Smooth muscle cell (in vitro differentiated cells): ENCODE data around the gene RBM22. TPM values are rescaled to one million over a fixed set of nuclear protein-coding genes. Genes with fewer than 3 reads are reported as not detected.

Source experiments
- DNase-seq: peaks from one replicate; lab custom pipeline; 2025; ENCODE audit not compliant: unreplicated experiment; lab: John Stamatoyannopoulos, UW
- H2AFZ ChIP-seq: fragments of 200-600 bp; sonication (generic); 2 replicates; pipeline ENCODE4 v1.6.0; 2016; ENCODE audit warnings: antibody characterized with exemption, low read depth, mild to moderate bottlenecking
- H3F3A ChIP-seq: fragments of 200-600 bp; sonication (generic); 2 replicates; pipeline ENCODE4 v1.6.0; 2017; ENCODE audit warnings: antibody characterized with exemption, low read depth
- H3K27ac ChIP-seq: fragments of 200-600 bp; sonication (generic); 2 replicates; pipeline ENCODE4 v1.5.1; 2016; ENCODE audit warnings: low read depth, mild to moderate bottlenecking
- H3K27me3 ChIP-seq: fragments of 200-600 bp; sonication (generic); 2 replicates; pipeline ENCODE4 v1.6.1; 2016; ENCODE audit warnings: low read depth, mild to moderate bottlenecking
- H3K36me3 ChIP-seq: fragments of 200-600 bp; sonication (generic); 2 replicates; pipeline ENCODE4 v1.5.1; 2016; ENCODE audit warnings: low read depth
- H3K4me1 ChIP-seq: fragments of 200-600 bp; sonication (generic); 2 replicates; pipeline ENCODE4 v1.5.1; 2016; ENCODE audit warnings: low read depth
- H3K4me2 ChIP-seq: fragments of 200-600 bp; sonication (generic); 2 replicates; pipeline ENCODE4 v1.6.0; 2016; ENCODE audit warnings: mild to moderate bottlenecking
- H3K4me3 ChIP-seq: fragments of 200-600 bp; sonication (generic); 2 replicates; pipeline ENCODE4 v1.5.1; 2016; ENCODE audit warnings: mild to moderate bottlenecking
- H3K79me2 ChIP-seq: fragments of 200-600 bp; sonication (generic); 2 replicates; pipeline ENCODE4 v1.6.0; 2016; ENCODE audit warnings: low read depth, mild to moderate bottlenecking
- H3K9ac ChIP-seq: fragments of 200-600 bp; sonication (generic); 2 replicates; pipeline ENCODE4 v1.6.0; 2016; ENCODE audit warnings: low read depth
- H3K9me3 ChIP-seq: fragments of 200-600 bp; sonication (generic); replicated peaks from 2 replicates; pipeline ENCODE4 v1.5.1; 2016; ENCODE audit warnings: low read depth
- H4K20me1 ChIP-seq: fragments of 200-600 bp; sonication (generic); 2 replicates; pipeline ENCODE4 v1.6.0; 2016; ENCODE audit warnings: low read depth
- CTCF ChIP-seq: fragments of 200-600 bp; sonication (generic); IDR thresholded peaks from 2 replicates; pipeline ENCODE4 v1.5.1; 2017; ENCODE audit warnings: borderline replicate concordance, mild to moderate bottlenecking, antibody characterized with exemption; ENCODE audit not compliant: insufficient read depth, poor library complexity, severe bottlenecking
- WGBS: methylation state at CpG from one replicate; pipeline ENCODE4 v1.1.7; 2016; ENCODE audit warnings: low lambda C conversion rate; 5-methylcytosine and 5-hydroxymethylcytosine counted together
- polyA plus RNA-seq: library from polyadenylated mRNA; unstranded; fragments of >200 nt; fragmentation: Nextera tagmentation; extraction: Ambion mirVana; gene quantifications from 2 replicates; pipeline ENCODE4 v1.2.1, GENCODE V29; 2016
- total RNA-seq: library from RNA; depleted of rRNA; stranded (reverse); fragments of >200 nt; gene quantifications from 2 replicates; pipeline ENCODE4 v1.2.3, GENCODE V29; 2014

The RBM22 gene
- total and polyA plus RNA-seq, 2 experiments from 2014 or later = 48.6 to 64.0 TPM

GRCh38 chr5:150651924-150652671, 48.8 kb downstream of the RBM22 start:
- no peak overlapping the region for H3K4me2 ChIP-seq
- peaks cover 92% of the 10 kb centered on the region for H4K20me1 ChIP-seq
- peak overlapping the region; percentile 59 for H3K27ac ChIP-seq
- no peak for TF ChIP-seq CTCF
- peaks cover 30% of the 10 kb centered on the region for H3K4me1 ChIP-seq
- H3K4me3 ChIP-seq = no peak overlapping the region
- peaks cover 62% of the 10 kb centered on the region for H3K79me2 ChIP-seq
- H3K36me3 ChIP-seq = no peaks in the 10 kb centered on the region
- 88% methylated on average over 13 of the region's 13 CpGs for WGBS
- DNase-seq = no peak
- no peak overlapping the region for H3K9ac ChIP-seq
- H3K27me3 ChIP-seq = no peaks in the 10 kb centered on the region
- H3F3A ChIP-seq = peaks cover 31% of the 10 kb centered on the region
- no peaks in the 10 kb centered on the region for H3K9me3 ChIP-seq
- no peak overlapping the region for H2AFZ ChIP-seq

GRCh38 chr5:150651382-150651781, 49.5 kb downstream of the RBM22 start:
- peak overlapping the region; percentile 28 for H3K9ac ChIP-seq
- H3K9me3 ChIP-seq = no peaks in the 10 kb centered on the region
- H2AFZ ChIP-seq = no peak overlapping the region
- no peak for TF ChIP-seq CTCF
- H3K27ac ChIP-seq = peak overlapping the region; percentile 38
- H3K36me3 ChIP-seq = no peaks in the 10 kb centered on the region
- H3K4me2 ChIP-seq = no peak overlapping the region
- DNase-seq = no peak
- peaks cover 99% of the 10 kb centered on the region for H4K20me1 ChIP-seq
- H3F3A ChIP-seq = peaks cover 31% of the 10 kb centered on the region
- peaks cover 30% of the 10 kb centered on the region for H3K4me1 ChIP-seq
- H3K79me2 ChIP-seq = peaks cover 69% of the 10 kb centered on the region
- no peaks in the 10 kb centered on the region for H3K27me3 ChIP-seq
- WGBS = 94% methylated on average over 1 of the region's 1 CpG
- no peak overlapping the region for H3K4me3 ChIP-seq

GRCh38 chr5:150650021-150651006, 50.5 kb downstream of the RBM22 start:
- Histone ChIP-seq H3K27ac (peak overlapping the region; percentile 38), H3K4me1 (peaks cover 36% of the 10 kb centered on the region), H3K27me3 (no peaks in the 10 kb centered on the region), H3K9me3 (no peaks in the 10 kb centered on the region), H3K36me3 (no peaks in the 10 kb centered on the region), H3K79me2 (peaks cover 80% of the 10 kb centered on the region), H3K4me3 (no peak overlapping the region), H2AFZ (no peak overlapping the region), H3F3A (peaks cover 32% of the 10 kb centered on the region), H3K9ac (peak overlapping the region; percentile 28), H3K4me2 (no peak overlapping the region), H4K20me1 (peaks cover 99% of the 10 kb centered on the region)
- no peak for DNase-seq
- TF ChIP-seq CTCF = no peak
- WGBS = 93% methylated on average over 38 of the region's 38 CpGs
